GM19438 (cell line): ENCODE data around the gene STRN4.

Source experiments
- ATAC-seq: cut with Tn5 transposase; IDR thresholded peaks from one replicate; pipeline ENCODE4 v1.9.1; 2021; ENCODE audit warnings: low read depth; ENCODE audit not compliant: unreplicated experiment

The STRN4 gene

GRCh38 chr19:46685189-46685588 lies 61.1 kb downstream of the STRN4 start:
- ATAC-seq: no peak

GRCh38 chr19:46678110-46678732 lies 68.0 kb downstream of the STRN4 start:
- ATAC-seq: no peak

GRCh38 chr19:46674416-46675178 lies 71.7 kb downstream of the STRN4 start:
- ATAC-seq: no peak

- no peak for ATAC-seq
Measured at GRCh38 chr19:46670813-46671212, 75.4 kb downstream of the STRN4 start.
